Kidney (tissue), 14 donors: Measurements from ENCODE around the gene PRR16. TPM values are rescaled to one million over a fixed set of nuclear protein-coding genes. Genes with fewer than 3 reads are reported as not detected.

ENCODE experiments used
- DNase-seq, 5 donors: peaks; one replicate each; pipeline ENCODE4 v3.0.0-alpha.2; 2013 to 2020
- FAIRE-seq: peaks from 2 replicates; lab custom pipeline; 2012; peaks lifted over from hg19 to GRCh38; lab: Jason Lieb, UNC
- H3K27ac ChIP-seq, 2 donors: one replicate each; pipeline ENCODE4 v1.7.0; 2013; ENCODE audit warnings: low read depth in 2 of 2, low read length in 2 of 2, inconsistent platforms in 1 of 2
- H3K27me3 ChIP-seq: one replicate; pipeline ENCODE4 v1.7.1; 2013; ENCODE audit warnings: low read length, inconsistent platforms; ENCODE audit not compliant: control insufficient read depth, insufficient read depth
- H3K36me3 ChIP-seq, 3 donors: one replicate each; pipeline versions ENCODE4 v1.7.0 to v1.7.1; 2013; ENCODE audit warnings: low read length in 3 of 3, control low read depth in 1 of 3, inconsistent platforms in 1 of 3; ENCODE audit not compliant: insufficient read depth in 3 of 3, control insufficient read depth in 2 of 3
- H3K4me1 ChIP-seq, 3 donors: one replicate each; pipeline versions ENCODE4 v1.7.0 to v1.7.1; 2013; ENCODE audit warnings: low read length in 3 of 3, inconsistent platforms in 1 of 3, low read depth in 1 of 3; ENCODE audit not compliant: control insufficient read depth in 2 of 3, insufficient read depth in 2 of 3
- H3K4me3 ChIP-seq, 3 donors: one replicate each; pipeline versions ENCODE4 v1.7.0 to v1.8.1; 2013; ENCODE audit warnings: low read length in 3 of 3, control low read depth in 1 of 3, inconsistent platforms in 1 of 3
- H3K9ac ChIP-seq, 3 donors: one replicate each; pipeline versions ENCODE4 v1.7.0 to v1.7.1; 2013; ENCODE audit warnings: low read length in 3 of 3, control low read depth in 1 of 3, inconsistent platforms in 1 of 3
- H3K9me3 ChIP-seq, 3 donors: one replicate each; pipeline versions ENCODE4 v1.7.0 to v1.7.1; 2013; ENCODE audit warnings: low read length in 3 of 3, control low read depth in 1 of 3, inconsistent platforms in 1 of 3; ENCODE audit not compliant: control insufficient read depth in 2 of 3, insufficient read depth in 1 of 3
- intact Hi-C: fragments of 100-400 bp; cut with DNase I; formaldehyde crosslinking; loops from one replicate; pipeline ENCODE4 v1.11.1; 2022
- polyA plus RNA-seq: library from polyadenylated mRNA; stranded (reverse); fragments of 350-450 nt; fragmentation: Illumina TruSeq; extraction: RNeasy Lipid Tissue Mini Kit (QIAGEN cat#74804); gene quantifications from one replicate; pipeline ENCODE4 v1.2.3, GENCODE V29; 2014; ENCODE audit warnings: low read depth, low replicate concordance; ENCODE audit not compliant: insufficient read depth
- total RNA-seq: library from RNA; stranded (reverse); fragmentation: NEBNext Ultra II Directional; extraction: Animal tissue kit (Norgen Biotek cat#: 25700); gene quantifications from one replicate; pipeline ENCODE4 v1.2.1, GENCODE V29; 2021
- TF ChIP-seq, protein P1 (sequence below): IDR thresholded peaks from 3 replicates; pipeline ENCODE4 v1.5.1; 2012; ENCODE audit warnings: mild to moderate bottlenecking, moderate library complexity, borderline replicate concordance; ENCODE audit not compliant: insufficient read depth; ENCODE audit errors: extremely low read depth
- donor health status: control.
- donor health status: control.
- donor health status: control.
- donor health status: control.
- donor health status: control.
- donor health status: DM: yes; HTN: yes; CAD: no.
- donor health status: Normal renal cell carcinoma (clear cell type).

PRR16 gene
- total and polyA plus RNA-seq, 2 donors from 2014 or later = 2.4 to 3.6 TPM

DNA sequence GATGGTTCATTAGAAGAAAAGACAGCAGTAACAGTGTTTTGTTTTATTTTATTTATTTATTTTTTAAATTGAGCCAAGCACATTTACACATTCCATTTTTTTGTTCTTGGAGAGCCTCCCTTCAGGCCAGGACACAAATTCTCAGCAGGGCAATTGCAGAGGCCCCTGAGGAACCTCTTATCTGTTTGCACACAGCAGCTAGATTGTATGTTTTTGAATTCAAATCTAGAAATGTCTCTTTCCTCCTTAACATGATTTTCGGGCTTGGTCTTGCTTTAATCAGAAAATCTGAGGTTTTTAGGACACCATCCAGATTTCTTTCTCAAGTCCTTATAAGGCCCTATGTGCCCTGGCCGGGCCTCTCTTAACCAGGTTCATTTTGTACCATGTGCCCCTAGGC lies 76.0 kb downstream of the PRR16 start:
- no peak for DNase-seq

DNA sequence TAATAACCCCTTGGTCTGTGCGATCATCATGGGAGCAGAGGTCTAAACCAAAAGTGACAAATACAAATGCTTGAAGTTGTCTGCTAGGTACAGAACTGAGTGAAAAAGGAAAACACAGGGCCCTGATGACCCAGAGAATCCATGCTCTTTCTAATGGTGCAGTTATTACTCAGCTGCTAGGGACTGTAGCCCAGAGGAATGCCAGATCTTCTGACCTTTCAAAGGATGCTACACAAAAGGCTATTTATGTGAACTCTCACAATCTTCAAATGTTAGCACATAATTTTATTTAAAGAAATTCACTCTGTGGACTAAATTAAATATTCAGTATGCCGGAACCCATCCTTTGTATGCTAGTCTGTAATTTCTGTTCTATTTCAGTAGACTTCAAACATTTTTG lies 79.9 kb downstream of the PRR16 start:
- H3K27me3 ChIP-seq = no peaks in the 10 kb centered on the region
- H3K9ac ChIP-seq = no peak overlapping the region
- H3K4me3 ChIP-seq = no peak overlapping the region
- no peaks in the 10 kb centered on the region for H3K36me3 ChIP-seq
- no peaks in the 10 kb centered on the region for H3K4me1 ChIP-seq
- DNase-seq (no peak), FAIRE-seq (no peak)
- TF ChIP-seq, protein P1, sequence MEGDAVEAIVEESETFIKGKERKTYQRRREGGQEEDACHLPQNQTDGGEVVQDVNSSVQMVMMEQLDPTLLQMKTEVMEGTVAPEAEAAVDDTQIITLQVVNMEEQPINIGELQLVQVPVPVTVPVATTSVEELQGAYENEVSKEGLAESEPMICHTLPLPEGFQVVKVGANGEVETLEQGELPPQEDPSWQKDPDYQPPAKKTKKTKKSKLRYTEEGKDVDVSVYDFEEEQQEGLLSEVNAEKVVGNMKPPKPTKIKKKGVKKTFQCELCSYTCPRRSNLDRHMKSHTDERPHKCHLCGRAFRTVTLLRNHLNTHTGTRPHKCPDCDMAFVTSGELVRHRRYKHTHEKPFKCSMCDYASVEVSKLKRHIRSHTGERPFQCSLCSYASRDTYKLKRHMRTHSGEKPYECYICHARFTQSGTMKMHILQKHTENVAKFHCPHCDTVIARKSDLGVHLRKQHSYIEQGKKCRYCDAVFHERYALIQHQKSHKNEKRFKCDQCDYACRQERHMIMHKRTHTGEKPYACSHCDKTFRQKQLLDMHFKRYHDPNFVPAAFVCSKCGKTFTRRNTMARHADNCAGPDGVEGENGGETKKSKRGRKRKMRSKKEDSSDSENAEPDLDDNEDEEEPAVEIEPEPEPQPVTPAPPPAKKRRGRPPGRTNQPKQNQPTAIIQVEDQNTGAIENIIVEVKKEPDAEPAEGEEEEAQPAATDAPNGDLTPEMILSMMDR = no peak
- intact Hi-C loops = no loop called here
- no peaks in the 10 kb centered on the region for H3K9me3 ChIP-seq
- H3K27ac ChIP-seq = no peak overlapping the region

More for the DNA sequence above, 76.0 kb downstream of the PRR16 start:
- no peak overlapping the region for H3K9ac ChIP-seq
- no peaks in the 10 kb centered on the region for H3K9me3 ChIP-seq
- TF ChIP-seq, protein P1 = no peak
- FAIRE-seq = no peak
- H3K4me1 ChIP-seq = no peaks in the 10 kb centered on the region
- intact Hi-C loops = no loop called here
- no peaks in the 10 kb centered on the region for H3K27me3 ChIP-seq
- no peak overlapping the region for H3K4me3 ChIP-seq
- no peak overlapping the region for H3K27ac ChIP-seq
- H3K36me3 ChIP-seq = no peaks in the 10 kb centered on the region

DNA sequence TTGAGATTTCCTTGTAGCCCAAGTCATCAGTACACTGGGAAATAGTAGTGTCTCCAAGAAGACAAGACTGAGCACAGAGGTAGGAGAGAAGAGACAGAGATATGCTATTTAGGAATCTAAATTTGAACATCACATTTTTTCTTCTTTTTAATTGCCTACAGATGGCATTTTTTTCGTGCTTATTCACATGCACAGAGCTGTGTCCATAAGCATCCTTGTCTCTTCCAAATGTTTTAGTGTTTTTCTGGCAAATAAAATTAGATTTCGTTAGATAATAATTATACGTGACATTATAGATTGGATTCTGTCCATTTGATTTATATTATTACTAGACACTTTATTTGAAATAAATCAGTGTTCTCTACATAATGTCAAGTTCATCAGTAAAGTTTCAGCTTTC lies 80.9 kb downstream of the PRR16 start:
- Histone ChIP-seq H3K9ac (no peak overlapping the region), H3K4me3 (no peak overlapping the region), H3K36me3 (no peaks in the 10 kb centered on the region), H3K27me3 (no peaks in the 10 kb centered on the region), H3K4me1 (no peaks in the 10 kb centered on the region), H3K27ac (no peak overlapping the region), H3K9me3 (no peaks in the 10 kb centered on the region)
- no peak for FAIRE-seq
- TF ChIP-seq, protein P1 = no peak
- no peak for DNase-seq
- intact Hi-C loops = no loop called here

DNA sequence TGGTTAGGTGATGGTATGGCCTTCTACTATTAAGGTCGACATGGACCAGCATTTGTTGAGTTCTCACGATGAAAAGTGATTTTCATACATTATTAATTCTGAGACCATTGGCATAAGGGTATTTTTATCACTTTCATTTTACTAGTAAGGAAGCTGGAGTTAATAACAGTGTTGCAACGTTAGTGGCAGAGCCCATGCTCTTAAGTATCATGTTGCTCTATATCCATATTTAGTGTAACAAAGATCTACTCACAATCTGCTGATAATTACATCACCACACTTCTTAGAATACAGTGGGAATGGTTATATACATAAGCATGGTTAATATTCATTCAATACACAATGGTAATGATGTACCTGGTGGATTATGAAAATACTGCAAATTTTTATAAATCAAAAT lies 81.9 kb downstream of the PRR16 start:
- H3K9me3 ChIP-seq = no peaks in the 10 kb centered on the region
- FAIRE-seq (no peak), DNase-seq (no peak)
- TF ChIP-seq, protein P1 = no peak
- intact Hi-C loops = no loop called here
- H3K4me1 ChIP-seq = no peaks in the 10 kb centered on the region
- no peak overlapping the region for H3K27ac ChIP-seq
- H3K9ac ChIP-seq = no peak overlapping the region
- H3K4me3 ChIP-seq = no peak overlapping the region
- H3K27me3 ChIP-seq = no peaks in the 10 kb centered on the region
- H3K36me3 ChIP-seq = no peaks in the 10 kb centered on the region
